GM18508 (cell line): Measurements from ENCODE around the gene DAZAP1.
"Not testable (repeated sequence)": the region's sequence is repeated elsewhere in the genome, so short reads cannot be mapped to it uniquely, and the experiment has no call there.

Experiments used
- ATAC-seq: cut with Tn5 transposase; IDR thresholded peaks from one replicate; pipeline ENCODE4 v1.9.1; 2021; ENCODE audit warnings: moderate number of reproducible peaks; ENCODE audit not compliant: insufficient read depth, unreplicated experiment

The DAZAP1 gene

GRCh38 chr19:1469255-1470054 is 62.1 kb downstream of the DAZAP1 start:
- ATAC-seq, result no peak

- ATAC-seq, result no peak
Measured at GRCh38 chr19:1470055-1470304, 62.6 kb downstream of the DAZAP1 start.

GRCh38 chr19:1470305-1471009 is 63.1 kb downstream of the DAZAP1 start:
- ATAC-seq, result no peak

GRCh38 chr19:1471010-1471514 is 63.7 kb downstream of the DAZAP1 start:
- ATAC-seq, result no peak

- no peak for ATAC-seq
Measured at GRCh38 chr19:1471515-1472160, 64.3 kb downstream of the DAZAP1 start.

- no peak for ATAC-seq
Measured at GRCh38 chr19:1472231-1473084, 65.1 kb downstream of the DAZAP1 start.

- no peak for ATAC-seq
Measured at GRCh38 chr19:1473085-1473851, 65.9 kb downstream of the DAZAP1 start.

- no peak for ATAC-seq
Measured at GRCh38 chr19:1474011-1474764, 66.8 kb downstream of the DAZAP1 start.

- ATAC-seq, result no peak
Measured at GRCh38 chr19:1474765-1475351, 67.5 kb downstream of the DAZAP1 start.

GRCh38 chr19:1475751-1476437 is 68.5 kb downstream of the DAZAP1 start:
- ATAC-seq, result no peak

GRCh38 chr19:1477056-1477455 is 69.7 kb downstream of the DAZAP1 start:
- not testable (repeated sequence) for ATAC-seq

GRCh38 chr19:1478934-1479707 is 71.7 kb downstream of the DAZAP1 start, which contains the start of gene C19orf25:
Gene C19orf25 (minus strand): TSS chr19:1479215. CDS start chr19:1478903, 312 bp downstream.
- ATAC-seq, result no peak

- no peak for ATAC-seq
Measured at GRCh38 chr19:1481224-1481892, 74.0 kb downstream of the DAZAP1 start.

GRCh38 chr19:1481893-1482360 is 74.5 kb downstream of the DAZAP1 start:
- no peak for ATAC-seq

- no peak for ATAC-seq
Measured at GRCh38 chr19:1482361-1483130, 75.2 kb downstream of the DAZAP1 start.
